ENCODE measurements around the gene TPRG1L.
A peak's percentile ranks its signal among the peaks of the same experiment; 100 is the strongest.

The TPRG1L gene

GRCh38 chr1:3611170-3612019, 13.4 kb upstream of the TPRG1L start, which contains the start of gene MEGF6:
Gene MEGF6 (minus strand): TSS chr1:3611508. CDS start chr1:3611268, 240 bp downstream.
- Histone ChIP-seq H3K36me3 (ENCODE audit: insufficient read depth) (no peaks in the 10 kb centered on the region), H3K79me2 (ENCODE audit: insufficient read depth, low read depth) (no peaks in the 10 kb centered on the region), H3K4me2 (no peak within 1 kb of the TSS), H3K4me3 (IDR thresholded peaks at IDR 0.05; ENCODE audit: insufficient read depth, low read depth, low read length) (no peak within 1 kb of the TSS), H3K4me1 (ENCODE audit: low read depth, poor library complexity, severe bottlenecking) (no peaks in the 10 kb centered on the region), H4K20me1 (ENCODE audit: insufficient read depth) (no peaks in the 10 kb centered on the region), H3K27ac (no peak within 1 kb of the TSS), H3K27me3 (ENCODE audit: insufficient read depth, low read depth) (peaks cover 96% of the 10 kb centered on the region), H2AFZ (ENCODE audit: low read depth) (no peak within 1 kb of the TSS), H3K9ac (no peak within 1 kb of the TSS)
- TF ChIP-seq CTCF (conservative IDR thresholded peaks at IDR 0.05; ENCODE audit: low read depth, low read length), result no peak

- H3K27ac ChIP-seq, result no peak overlapping the region
- no peaks in the 10 kb centered on the region for H3K4me1 ChIP-seq (ENCODE audit: low read depth, poor library complexity, severe bottlenecking)
- no peak overlapping the region for H3K4me2 ChIP-seq
- peaks cover 94% of the 10 kb centered on the region for H3K27me3 ChIP-seq (ENCODE audit: insufficient read depth, low read depth)
- H4K20me1 ChIP-seq (ENCODE audit: insufficient read depth), result no peaks in the 10 kb centered on the region
- TF ChIP-seq CTCF (conservative IDR thresholded peaks at IDR 0.05; ENCODE audit: low read depth, low read length), result no peak
- H3K4me3 ChIP-seq (IDR thresholded peaks at IDR 0.05; ENCODE audit: insufficient read depth, low read depth, low read length), result no peak overlapping the region
- no peak overlapping the region for H3K9ac ChIP-seq
- H3K36me3 ChIP-seq (ENCODE audit: insufficient read depth), result no peaks in the 10 kb centered on the region
- H3K79me2 ChIP-seq (ENCODE audit: insufficient read depth, low read depth), result no peaks in the 10 kb centered on the region
- no peak overlapping the region for H2AFZ ChIP-seq (ENCODE audit: low read depth)
Observed at GRCh38 chr1:3612123-3612522, 12.7 kb upstream of the TPRG1L start.

GRCh38 chr1:3614755-3615742, 9.8 kb upstream of the TPRG1L start:
- peak; percentile 65 for TF ChIP-seq CTCF (conservative IDR thresholded peaks at IDR 0.05; ENCODE audit: low read depth, low read length)
- Histone ChIP-seq H3K27me3 (ENCODE audit: insufficient read depth, low read depth) (peaks cover 90% of the 10 kb centered on the region), H3K79me2 (ENCODE audit: insufficient read depth, low read depth) (no peaks in the 10 kb centered on the region), H3K27ac (no peak overlapping the region), H4K20me1 (ENCODE audit: insufficient read depth) (no peaks in the 10 kb centered on the region), H3K4me2 (no peak overlapping the region), H2AFZ (ENCODE audit: low read depth) (no peak overlapping the region), H3K4me1 (ENCODE audit: low read depth, poor library complexity, severe bottlenecking) (no peaks in the 10 kb centered on the region), H3K4me3 (IDR thresholded peaks at IDR 0.05; ENCODE audit: insufficient read depth, low read depth, low read length) (no peak overlapping the region), H3K9ac (no peak overlapping the region), H3K36me3 (ENCODE audit: insufficient read depth) (no peaks in the 10 kb centered on the region)

- H3K4me1 ChIP-seq (ENCODE audit: low read depth, poor library complexity, severe bottlenecking), result no peaks in the 10 kb centered on the region
- peaks cover 84% of the 10 kb centered on the region for H3K27me3 ChIP-seq (ENCODE audit: insufficient read depth, low read depth)
- no peak for TF ChIP-seq CTCF (conservative IDR thresholded peaks at IDR 0.05; ENCODE audit: low read depth, low read length)
Observed at GRCh38 chr1:3616861-3617260, 8.0 kb upstream of the TPRG1L start.

More at GRCh38 chr1:3616861-3617260, 8.0 kb upstream of the TPRG1L start:
- Histone ChIP-seq H4K20me1 (ENCODE audit: insufficient read depth) (no peaks in the 10 kb centered on the region), H3K36me3 (ENCODE audit: insufficient read depth) (no peaks in the 10 kb centered on the region), H2AFZ (ENCODE audit: low read depth) (no peak overlapping the region), H3K4me3 (IDR thresholded peaks at IDR 0.05; ENCODE audit: insufficient read depth, low read depth, low read length) (no peak overlapping the region), H3K79me2 (ENCODE audit: insufficient read depth, low read depth) (no peaks in the 10 kb centered on the region), H3K9ac (no peak overlapping the region), H3K4me2 (no peak overlapping the region), H3K27ac (no peak overlapping the region)
